Keratinocyte (primary cell): ENCODE results near the gene OR2H2.

Experiments used
- CTCF ChIP-seq, 3 experiments: IDR thresholded peaks in 1 of 3; conservative IDR thresholded peaks in 1 of 3; optimal IDR thresholded peaks in 1 of 3; 2 replicates in 2 of 3; 3 replicates in 1 of 3; pipeline versions ENCODE3 to v1.5.1; 2011; ENCODE audit warnings: low read length in 3 of 3, mild to moderate bottlenecking in 3 of 3, moderate library complexity in 2 of 3, control low read depth in 1 of 3, inconsistent platforms in 1 of 3; ENCODE audit not compliant: insufficient read depth in 2 of 3; ENCODE audit errors: extremely low read depth in 1 of 3
- EZH2 ChIP-seq: IDR thresholded peaks from one replicate; pipeline ENCODE4 v1.6.1; 2012; ENCODE audit warnings: inconsistent platforms, mild to moderate bottlenecking, low read length, moderate library complexity

GRCh38 chr6:29561606-29562181, 23.2 kb upstream of the OR2H2 start:
- TF ChIP-seq CTCF (optimal IDR thresholded peaks at IDR 0.05 in 1 of 3, IDR thresholded peaks at IDR 0.05 in 1 of 3, conservative IDR thresholded peaks at IDR 0.05 in 1 of 3; ENCODE audit: extremely low read depth in 1 of 3, insufficient read depth in 2 of 3, low read length in 3 of 3) (no peak), EZH2 (no peak)
